A549 (cell line): Measurements from ENCODE around the gene CTNND2. TPM values are rescaled to one million over a fixed set of nuclear protein-coding genes. Genes with fewer than 3 reads are reported as not detected.

ENCODE experiments used
- ATAC-seq, 2 experiments: fragments of 200-7000 bp in 1 of 2; fragments of >200 bp in 1 of 2; cut with Nextera tagmentation in 1 of 2; cut with Tn5 transposase in 1 of 2; 3 replicates each; pipeline versions ENCODE4 v1.8.0 to v1.9.1; 2018 to 2020; ENCODE audit warnings: mild to moderate bottlenecking in 1 of 2, moderate library complexity in 1 of 2
- CTCF ChIA-PET: fragments of 300-600 bp; sonication (Branson Sonifier 250); formaldehyde crosslinking; extraction: SDS; loops from one replicate; lab custom pipeline; 2021; ENCODE audit warnings: antibody characterized with exemption, inconsistent platforms; lab: Yijun Ruan, JAX
- POLR2A ChIA-PET: fragments of 350-600 bp; formaldehyde crosslinking; extraction: SDS; loops from one replicate; lab custom pipeline; 2021; ENCODE audit warnings: antibody characterized with exemption, inconsistent platforms; lab: Yijun Ruan, JAX
- DNase-seq, 2 experiments: peaks; one replicate each; pipeline versions ENCODE4 v3.0.0 to v3.0.0-alpha.2; 2011 to 2016; ENCODE audit warnings: low read depth in 1 of 2, low spot score in 1 of 2
- FAIRE-seq: peaks from 2 replicates; lab custom pipeline; 2011; peaks lifted over from hg19 to GRCh38; lab: Jason Lieb, UNC
- H3K27ac ChIP-seq, 2 experiments: fragments of >200 bp; sonication (Bioruptor Twin); formaldehyde crosslinking; 3 replicates each; pipeline ENCODE4 v1.5.1; 2016 to 2017
- H3K4me1 ChIP-seq: fragments of >200 bp; sonication (Bioruptor Twin); formaldehyde crosslinking; 3 replicates; pipeline ENCODE4 v1.6.1; 2016
- H3K4me2 ChIP-seq: fragments of >200 bp; sonication (Bioruptor Twin); formaldehyde crosslinking; 3 replicates; pipeline ENCODE4 v1.6.1; 2016
- H3K4me3 ChIP-seq: fragments of >200 bp; sonication (Bioruptor Twin); formaldehyde crosslinking; 3 replicates; pipeline ENCODE4 v1.5.1; 2016
- H3K9me3 ChIP-seq: fragments of >200 bp; sonication (Bioruptor Twin); formaldehyde crosslinking; 3 replicates; pipeline ENCODE4 v1.6.1; 2016
- CBX8 ChIP-seq: fragments of 200-600 bp; sonication (generic); IDR thresholded peaks from 2 replicates; pipeline ENCODE4 v1.6.1; 2016
- CHD4 ChIP-seq: fragments of 200-600 bp; sonication (generic); IDR thresholded peaks from 2 replicates; pipeline ENCODE4 v1.6.1; 2016; ENCODE audit warnings: antibody characterized with exemption, mild to moderate bottlenecking, borderline replicate concordance
- E2F6 ChIP-seq: IDR thresholded peaks from 2 replicates; pipeline ENCODE4 v1.6.1; 2012; ENCODE audit warnings: low read depth, borderline replicate concordance
- EP300 ChIP-seq, 2 experiments: fragments of >200 bp; sonication (Bioruptor Twin); formaldehyde crosslinking; IDR thresholded peaks; 2 replicates in 1 of 2; 3 replicates in 1 of 2; pipeline ENCODE4 v1.6.1; 2016 to 2017
- FOSB ChIP-seq: fragments of 250-450 bp; sonication (Bioruptor Pico); IDR thresholded peaks from 2 replicates; pipeline ENCODE4 v1.5.0; 2020; ENCODE audit warnings: mild to moderate bottlenecking, moderate library complexity
- HOXB5 ChIP-seq: fragments of 250-450 bp; sonication (Bioruptor Pico); IDR thresholded peaks from 2 replicates; pipeline ENCODE4 v1.5.0; 2020; ENCODE audit warnings: mild to moderate bottlenecking, moderate library complexity
- JUNB ChIP-seq: fragments of >200 bp; sonication (Bioruptor Twin); formaldehyde crosslinking; IDR thresholded peaks from 2 replicates; pipeline ENCODE4 v1.6.1; 2016
- MAZ ChIP-seq: fragments of 150-350 bp; IDR thresholded peaks from 2 replicates; pipeline ENCODE4 v1.6.1; 2014; ENCODE audit warnings: antibody characterized with exemption, low read depth, low read length, borderline replicate concordance
- POLR2A ChIP-seq: IDR thresholded peaks from 2 replicates; pipeline ENCODE4 v1.6.1; 2012; ENCODE audit warnings: mild to moderate bottlenecking, low read length
- POLR2AphosphoS2 ChIP-seq: conservative IDR thresholded peaks from 2 replicates; pipeline ENCODE4 v1.6.1; 2012; ENCODE audit warnings: low read length, improper control_type of control experiment, inconsistent platforms
- RAD21 ChIP-seq, 2 experiments: fragments of >200 bp in 1 of 2; sonication (Bioruptor Twin) in 1 of 2; formaldehyde crosslinking in 1 of 2; IDR thresholded peaks in 1 of 2; conservative IDR thresholded peaks in 1 of 2; 2 replicates in 1 of 2; 3 replicates in 1 of 2; pipeline ENCODE4 v1.6.1; 2012 to 2018; ENCODE audit warnings: inconsistent platforms in 1 of 2
- RARB ChIP-seq: fragments of 250-450 bp; sonication (Bioruptor Pico); IDR thresholded peaks from 2 replicates; pipeline ENCODE4 v1.8.0; 2021; ENCODE audit warnings: mild to moderate bottlenecking, moderate library complexity
- REST ChIP-seq: fragments of 200-600 bp; sonication (generic); IDR thresholded peaks from 2 replicates; pipeline ENCODE4 v1.6.1; 2016; ENCODE audit warnings: antibody characterized with exemption, mild to moderate bottlenecking, moderate library complexity
- RFX5 ChIP-seq: fragments of 450-650 bp; IDR thresholded peaks from 2 replicates; pipeline ENCODE4 v1.7.1; 2014; ENCODE audit warnings: antibody characterized with exemption, mild to moderate bottlenecking, moderate library complexity
- RNF2 ChIP-seq: fragments of 200-600 bp; sonication (generic); IDR thresholded peaks from 2 replicates; pipeline ENCODE4 v1.6.1; 2016; ENCODE audit warnings: low read depth, mild to moderate bottlenecking, antibody characterized with exemption, moderate library complexity, borderline replicate concordance
- TFCP2L1 ChIP-seq: fragments of 250-450 bp; sonication (Bioruptor Pico); IDR thresholded peaks from 2 replicates; pipeline ENCODE4 v1.5.0; 2021; ENCODE audit warnings: mild to moderate bottlenecking
- USF2 ChIP-seq: fragments of 450-650 bp; IDR thresholded peaks from 2 replicates; pipeline ENCODE4 v1.6.1; 2014; ENCODE audit warnings: antibody characterized with exemption
- ZC3H11A ChIP-seq: fragments of 450-650 bp; IDR thresholded peaks from 2 replicates; pipeline ENCODE4 v1.6.1; 2014; ENCODE audit warnings: antibody characterized with exemption, mild to moderate bottlenecking
- WGBS: methylation state at CpG from one replicate; pipeline ENCODE4 v1.1.6; 2017; ENCODE audit errors: missing lambda C conversion rate; 5-methylcytosine and 5-hydroxymethylcytosine counted together
- polyA plus RNA-seq, 4 experiments: library from polyadenylated mRNA; depleted of rRNA in 3 of 4; stranded (reverse); fragments of >200 nt; fragmentation: RNase III in 1 of 4; extraction: RNeasy Plus Mini Kit Qiagen cat#74134 plus additional on column Dnase treatment in 1 of 4; gene quantifications; 2 replicates in 3 of 4; 3 replicates in 1 of 4; pipeline ENCODE4 v1.2.3, GENCODE V29; 2011 to 2017
- TF ChIP-seq, protein P1 (sequence below): IDR thresholded peaks from 2 replicates; pipeline ENCODE4 v1.6.1; 2012
- TF ChIP-seq, protein P2 (sequence below): fragments of >200 bp; sonication (Bioruptor Twin); formaldehyde crosslinking; IDR thresholded peaks from 3 replicates; pipeline ENCODE4 v1.6.1; 2016
- TF ChIP-seq, protein P3 (sequence below): fragments of 250-450 bp; sonication (Bioruptor Pico); IDR thresholded peaks from 2 replicates; pipeline ENCODE4 v1.5.0; 2021; ENCODE audit warnings: mild to moderate bottlenecking, moderate library complexity, borderline replicate concordance
- TF ChIP-seq, protein P4 (sequence below): IDR thresholded peaks from 2 replicates; pipeline ENCODE4 v1.6.1; 2012

Gene CTNND2
- polyA plus RNA-seq, 2 of the 4 experiments (the other 2 are of a cell fraction): not detected

GRCh38 chr5:11449966-11450365, 454.3 kb downstream of the CTNND2 start (continued):
- TF ChIP-seq, protein P1, sequence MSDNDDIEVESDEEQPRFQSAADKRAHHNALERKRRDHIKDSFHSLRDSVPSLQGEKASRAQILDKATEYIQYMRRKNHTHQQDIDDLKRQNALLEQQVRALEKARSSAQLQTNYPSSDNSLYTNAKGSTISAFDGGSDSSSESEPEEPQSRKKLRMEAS: no peak
- TF ChIP-seq USF2 (no peak), RNF2 (no peak), POLR2AphosphoS2 (no peak), POLR2A (no peak), TFCP2L1 (CRISPR knock-in tag) (no peak), JUNB (no peak), E2F6 (no peak)

- TF ChIP-seq FOSB (CRISPR knock-in tag) (no peak), USF2 (no peak), CHD4 (no peak), RARB (CRISPR knock-in tag) (no peak), RAD21 (conservative IDR thresholded peaks at IDR 0.05 in 1 of 2, IDR thresholded peaks at IDR 0.05 in 1 of 2) (no peak), CBX8 (no peak), EP300 (IDR thresholded peaks at IDR 0.05) (no peak), RNF2 (no peak), HOXB5 (CRISPR knock-in tag) (no peak), ZC3H11A (no peak), REST (no peak), MAZ (no peak), RFX5 (no peak)
- TF ChIP-seq, protein P2, sequence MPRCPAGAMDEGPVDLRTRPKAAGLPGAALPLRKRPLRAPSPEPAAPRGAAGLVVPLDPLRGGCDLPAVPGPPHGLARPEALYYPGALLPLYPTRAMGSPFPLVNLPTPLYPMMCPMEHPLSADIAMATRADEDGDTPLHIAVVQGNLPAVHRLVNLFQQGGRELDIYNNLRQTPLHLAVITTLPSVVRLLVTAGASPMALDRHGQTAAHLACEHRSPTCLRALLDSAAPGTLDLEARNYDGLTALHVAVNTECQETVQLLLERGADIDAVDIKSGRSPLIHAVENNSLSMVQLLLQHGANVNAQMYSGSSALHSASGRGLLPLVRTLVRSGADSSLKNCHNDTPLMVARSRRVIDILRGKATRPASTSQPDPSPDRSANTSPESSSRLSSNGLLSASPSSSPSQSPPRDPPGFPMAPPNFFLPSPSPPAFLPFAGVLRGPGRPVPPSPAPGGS: no peak
- TF ChIP-seq, protein P3, sequence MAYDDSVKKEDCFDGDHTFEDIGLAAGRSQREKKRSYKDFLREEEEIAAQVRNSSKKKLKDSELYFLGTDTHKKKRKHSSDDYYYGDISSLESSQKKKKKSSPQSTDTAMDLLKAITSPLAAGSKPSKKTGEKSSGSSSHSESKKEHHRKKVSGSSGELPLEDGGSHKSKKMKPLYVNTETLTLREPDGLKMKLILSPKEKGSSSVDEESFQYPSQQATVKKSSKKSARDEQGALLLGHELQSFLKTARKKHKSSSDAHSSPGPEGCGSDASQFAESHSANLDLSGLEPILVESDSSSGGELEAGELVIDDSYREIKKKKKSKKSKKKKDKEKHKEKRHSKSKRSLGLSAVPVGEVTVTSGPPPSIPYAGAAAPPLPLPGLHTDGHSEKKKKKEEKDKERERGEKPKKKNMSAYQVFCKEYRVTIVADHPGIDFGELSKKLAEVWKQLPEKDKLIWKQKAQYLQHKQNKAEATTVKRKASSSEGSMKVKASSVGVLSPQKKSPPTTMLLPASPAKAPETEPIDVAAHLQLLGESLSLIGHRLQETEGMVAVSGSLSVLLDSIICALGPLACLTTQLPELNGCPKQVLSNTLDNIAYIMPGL (CRISPR knock-in tag): no peak
- TF ChIP-seq, protein P4, sequence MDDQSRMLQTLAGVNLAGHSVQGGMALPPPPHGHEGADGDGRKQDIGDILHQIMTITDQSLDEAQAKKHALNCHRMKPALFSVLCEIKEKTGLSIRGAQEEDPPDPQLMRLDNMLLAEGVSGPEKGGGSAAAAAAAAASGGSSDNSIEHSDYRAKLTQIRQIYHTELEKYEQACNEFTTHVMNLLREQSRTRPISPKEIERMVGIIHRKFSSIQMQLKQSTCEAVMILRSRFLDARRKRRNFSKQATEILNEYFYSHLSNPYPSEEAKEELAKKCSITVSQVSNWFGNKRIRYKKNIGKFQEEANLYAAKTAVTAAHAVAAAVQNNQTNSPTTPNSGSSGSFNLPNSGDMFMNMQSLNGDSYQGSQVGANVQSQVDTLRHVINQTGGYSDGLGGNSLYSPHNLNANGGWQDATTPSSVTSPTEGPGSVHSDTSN: no peak
- TF ChIP-seq, protein P1: no peak
- TF ChIP-seq, all 56 proteins: peak for 0
- ATAC-seq: no peak
- no peak overlapping the region for H3K4me2 ChIP-seq
- FAIRE-seq: no peak
- H3K9me3 ChIP-seq: no peaks in the 10 kb centered on the region
- DNase-seq: no peak
- CTCF ChIA-PET: no interaction called here
- 18% methylated on average over 4 of the region's 4 CpGs for WGBS
- no peak overlapping the region for H3K27ac ChIP-seq
- POLR2A ChIA-PET: no interaction called here
- H3K4me1 ChIP-seq: no peaks in the 10 kb centered on the region
- no peak overlapping the region for H3K4me3 ChIP-seq
These were observed 455.0 kb downstream of the CTNND2 start for GRCh38 chr5:11449217-11449616.
